Stomach smooth muscle (tissue), 2 donors: ENCODE results near the gene THSD1.
"Not testable (repeated sequence)": the region's sequence is repeated elsewhere in the genome, so short reads cannot be mapped to it uniquely, and the experiment has no call there.

Experiments
- H3K27ac ChIP-seq: one replicate; pipeline ENCODE4 v1.7.0; 2013; ENCODE audit warnings: mild to moderate bottlenecking, low read length, inconsistent platforms
- H3K27me3 ChIP-seq, 2 donors: one replicate each; pipeline ENCODE4 v1.7.0; 2013; ENCODE audit warnings: low read length in 2 of 2; ENCODE audit not compliant: insufficient read depth in 2 of 2, control insufficient read depth in 1 of 2
- H3K36me3 ChIP-seq, 2 donors: one replicate each; pipeline ENCODE4 v1.7.0; 2013; ENCODE audit warnings: low read length in 2 of 2; ENCODE audit not compliant: control insufficient read depth in 2 of 2, insufficient read depth in 2 of 2
- H3K4me1 ChIP-seq: one replicate; pipeline ENCODE4 v1.7.0; 2013; ENCODE audit warnings: low read length; ENCODE audit not compliant: control insufficient read depth, insufficient read depth
- H3K4me3 ChIP-seq, 2 donors: one replicate each; pipeline ENCODE4 v1.7.0; 2013; ENCODE audit warnings: low read length in 2 of 2
- H3K9ac ChIP-seq, 2 donors: one replicate each; pipeline ENCODE4 v1.7.0; 2013; ENCODE audit warnings: low read length in 2 of 2, mild to moderate bottlenecking in 1 of 2
- H3K9me3 ChIP-seq, 2 donors: one replicate each; pipeline ENCODE4 v1.7.0; 2013; ENCODE audit warnings: low read length in 2 of 2; ENCODE audit not compliant: control insufficient read depth in 2 of 2
- donor health status: healthy.
- donor health status: Pancreatic carcinoma.

THSD1 gene

DNA sequence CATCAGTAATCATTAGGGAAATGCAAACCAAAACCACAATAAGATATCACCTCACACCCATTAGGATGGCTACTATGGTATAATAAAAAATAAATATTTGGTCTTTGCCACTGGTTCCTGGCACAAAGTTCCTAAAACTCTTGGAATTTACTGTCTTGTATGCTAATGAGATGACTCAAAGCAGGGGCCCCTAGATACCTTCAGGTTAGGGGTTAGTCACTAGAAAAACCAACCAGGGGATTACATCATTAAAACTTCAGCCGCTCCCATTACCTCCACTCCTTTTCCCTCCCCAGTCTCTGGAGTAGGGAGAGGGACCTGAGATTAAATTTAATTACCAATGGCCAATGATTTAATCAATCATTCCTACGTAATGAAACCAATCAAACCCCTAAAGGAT, 49.6 kb downstream of the THSD1 start:
- no peaks in the 10 kb centered on the region for H3K9me3 ChIP-seq
- H3K4me1 ChIP-seq: no peaks in the 10 kb centered on the region
- H3K36me3 ChIP-seq: no peaks in the 10 kb centered on the region
- no peak overlapping the region for H3K4me3 ChIP-seq
- no peak overlapping the region for H3K27ac ChIP-seq
- H3K27me3 ChIP-seq: no peaks in the 10 kb centered on the region
- no peak overlapping the region for H3K9ac ChIP-seq

DNA sequence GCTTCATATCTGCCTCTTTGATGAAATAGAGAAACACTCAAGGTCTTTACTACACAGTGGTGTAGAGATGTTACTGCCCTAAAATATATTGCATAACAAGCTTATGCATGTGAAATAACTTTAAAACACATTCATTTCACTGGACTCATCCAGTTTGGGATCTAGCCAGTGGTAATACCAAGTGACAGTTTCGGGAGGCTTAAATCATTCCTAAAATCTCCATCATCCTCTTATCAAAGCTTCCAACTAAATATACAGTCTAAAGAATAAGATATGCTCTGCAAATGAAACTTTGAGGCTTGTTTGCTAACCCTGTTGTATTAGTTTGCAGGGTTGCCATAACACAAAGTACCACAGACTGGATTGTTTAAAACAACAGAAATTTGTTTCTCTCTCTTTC, 52.8 kb downstream of the THSD1 start:
- Histone ChIP-seq H3K9me3 (no peaks in the 10 kb centered on the region), H3K4me3 (no peak overlapping the region), H3K4me1 (no peaks in the 10 kb centered on the region), H3K9ac (no peak overlapping the region), H3K36me3 (no peaks in the 10 kb centered on the region), H3K27ac (no peak overlapping the region), H3K27me3 (no peaks in the 10 kb centered on the region)

DNA sequence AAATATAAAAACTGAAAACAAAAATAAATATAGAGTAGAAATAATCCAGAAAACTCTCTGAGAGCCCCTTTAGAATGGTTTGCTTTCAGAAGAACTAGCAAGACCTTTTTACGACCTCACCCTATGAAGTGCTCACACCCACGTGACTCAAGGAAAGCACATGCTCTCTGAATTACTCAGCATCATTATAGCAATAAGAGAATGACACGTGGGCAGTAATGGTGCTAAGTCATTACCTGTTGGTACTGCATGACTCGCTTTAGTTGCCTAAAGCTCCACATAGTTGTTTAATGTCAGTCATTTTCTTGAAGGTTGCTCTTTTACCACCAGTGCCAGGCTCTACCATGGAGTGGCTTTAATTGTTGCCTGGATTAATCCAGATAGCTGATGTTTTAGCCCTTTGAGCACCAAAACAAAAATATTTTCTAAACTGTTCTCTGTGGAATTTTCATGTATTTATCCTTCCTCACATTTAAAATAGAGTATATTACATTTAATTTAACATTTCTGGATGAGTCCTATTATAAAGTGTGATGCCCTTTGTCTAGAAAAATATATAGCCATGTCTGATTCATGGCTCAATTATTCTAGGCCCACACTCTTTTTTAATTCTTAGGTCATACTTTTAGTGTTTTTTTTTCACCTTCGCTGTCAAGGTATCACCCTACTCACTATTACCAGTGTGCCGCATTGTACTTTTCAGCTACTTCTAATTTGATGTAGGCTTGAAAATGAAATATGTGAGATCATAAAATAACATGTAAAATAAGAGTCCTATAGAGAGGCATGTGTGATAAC, 56.8 kb downstream of the THSD1 start:
- Histone ChIP-seq H3K27ac (no peak overlapping the region), H3K9me3 (no peaks in the 10 kb centered on the region), H3K27me3 (no peaks in the 10 kb centered on the region), H3K36me3 (no peaks in the 10 kb centered on the region), H3K4me1 (no peaks in the 10 kb centered on the region), H3K4me3 (no peak overlapping the region), H3K9ac (no peak overlapping the region)

DNA sequence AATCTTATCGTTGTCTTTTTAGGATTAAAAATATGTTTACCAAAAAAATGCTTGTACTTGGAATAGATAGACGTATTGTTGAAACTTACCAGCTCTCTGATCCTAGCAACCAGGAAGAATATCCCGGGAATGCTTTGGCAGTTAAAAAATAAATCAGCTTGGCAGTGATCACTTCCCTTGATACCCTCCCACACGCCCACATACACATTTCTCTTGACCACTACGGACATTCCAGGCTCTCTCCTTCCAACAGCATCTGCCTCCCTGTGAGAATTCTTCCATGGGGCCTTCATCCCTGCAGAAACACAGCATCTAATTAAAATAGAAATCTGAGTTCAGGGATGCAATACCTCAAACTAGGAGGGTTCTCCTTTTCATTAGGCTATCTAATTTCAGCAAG, 57.9 kb downstream of the THSD1 start:
- no peak overlapping the region for H3K27ac ChIP-seq
- H3K9ac ChIP-seq: no peak overlapping the region
- H3K4me3 ChIP-seq: no peak overlapping the region
- H3K9me3 ChIP-seq: no peaks in the 10 kb centered on the region
- no peaks in the 10 kb centered on the region for H3K36me3 ChIP-seq
- H3K4me1 ChIP-seq: no peaks in the 10 kb centered on the region
- no peaks in the 10 kb centered on the region for H3K27me3 ChIP-seq

DNA sequence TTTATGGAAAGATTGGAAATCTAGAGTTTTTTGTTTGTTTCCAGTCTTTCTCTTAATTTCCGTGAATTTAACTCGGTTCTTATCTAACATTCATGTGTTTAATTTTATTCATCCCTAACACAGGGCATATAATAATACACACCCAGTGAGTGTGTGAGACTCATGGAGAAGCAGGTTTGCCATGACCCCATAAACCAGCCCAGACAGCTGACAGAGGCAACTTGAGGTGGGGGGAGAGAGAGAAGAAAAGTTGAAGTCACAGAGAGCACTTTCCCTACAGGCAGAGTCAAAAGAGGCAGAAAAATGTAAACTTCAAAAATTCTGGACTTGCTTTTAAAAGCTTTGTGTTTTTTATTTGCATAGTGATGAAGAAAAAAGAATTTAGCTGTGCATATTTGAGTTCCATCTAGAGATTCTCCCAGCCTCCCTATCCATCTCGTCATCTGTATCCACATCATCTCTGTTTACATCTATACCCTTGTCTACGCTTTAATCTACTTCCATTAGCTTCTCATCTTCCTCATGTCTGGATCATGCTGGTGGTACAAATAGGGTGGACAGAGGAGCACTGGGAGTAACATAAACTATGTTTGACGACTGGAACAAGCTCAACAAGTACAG, 60.2 kb downstream of the THSD1 start:
- H3K9ac ChIP-seq: no peak overlapping the region
- H3K4me1 ChIP-seq: no peaks in the 10 kb centered on the region
- H3K27me3 ChIP-seq: no peaks in the 10 kb centered on the region
- no peak overlapping the region for H3K4me3 ChIP-seq
- no peaks in the 10 kb centered on the region for H3K36me3 ChIP-seq
- no peak overlapping the region for H3K27ac ChIP-seq
- no peaks in the 10 kb centered on the region for H3K9me3 ChIP-seq

DNA sequence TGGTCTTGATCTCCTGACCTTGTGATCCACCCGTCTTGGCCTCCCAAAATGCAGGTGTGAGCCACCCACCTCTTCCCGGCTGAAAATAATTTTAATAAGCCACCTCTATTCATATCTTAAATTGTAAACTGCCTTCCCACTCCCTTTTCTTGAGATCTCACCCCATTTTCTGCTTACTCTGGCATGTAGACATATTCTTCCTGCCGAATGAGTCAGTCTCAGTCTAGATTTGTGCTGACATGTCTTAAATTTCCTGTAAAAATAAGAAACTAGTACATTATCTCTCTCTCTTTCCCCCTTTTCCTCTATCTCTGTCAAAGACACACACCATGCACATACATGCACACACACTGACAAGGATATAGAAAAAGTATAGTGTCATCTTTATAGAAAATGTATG, 60.9 kb downstream of the THSD1 start:
- Histone ChIP-seq H3K4me1 (no peaks in the 10 kb centered on the region), H3K27me3 (no peaks in the 10 kb centered on the region), H3K9ac (no peak overlapping the region), H3K36me3 (no peaks in the 10 kb centered on the region), H3K27ac (no peak overlapping the region), H3K4me3 (no peak overlapping the region), H3K9me3 (no peaks in the 10 kb centered on the region)

DNA sequence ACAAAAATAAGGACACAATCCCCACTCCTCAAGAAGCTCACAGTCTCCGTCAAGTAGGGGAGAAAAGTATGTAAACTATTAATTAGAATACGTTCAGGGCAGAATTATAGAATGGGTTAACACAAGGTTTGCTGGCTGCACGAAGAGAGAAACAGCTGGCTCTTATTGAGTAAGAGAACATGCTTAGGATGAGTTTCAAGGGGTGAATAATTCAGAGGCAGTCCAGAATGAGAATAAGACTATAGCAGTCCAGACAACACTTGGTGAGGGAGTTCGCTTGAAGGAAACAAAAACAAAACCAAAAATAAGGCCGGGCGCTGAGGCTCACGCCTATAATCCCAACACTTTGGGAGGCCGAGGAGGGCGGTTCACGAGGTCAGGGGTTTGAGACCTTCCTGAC, 61.9 kb downstream of the THSD1 start:
- no peaks in the 10 kb centered on the region for H3K36me3 ChIP-seq
- no peak overlapping the region for H3K4me3 ChIP-seq
- H3K27ac ChIP-seq: no peak overlapping the region
- H3K9ac ChIP-seq: no peak overlapping the region
- no peaks in the 10 kb centered on the region for H3K9me3 ChIP-seq
- H3K4me1 ChIP-seq: no peaks in the 10 kb centered on the region
- no peaks in the 10 kb centered on the region for H3K27me3 ChIP-seq

DNA sequence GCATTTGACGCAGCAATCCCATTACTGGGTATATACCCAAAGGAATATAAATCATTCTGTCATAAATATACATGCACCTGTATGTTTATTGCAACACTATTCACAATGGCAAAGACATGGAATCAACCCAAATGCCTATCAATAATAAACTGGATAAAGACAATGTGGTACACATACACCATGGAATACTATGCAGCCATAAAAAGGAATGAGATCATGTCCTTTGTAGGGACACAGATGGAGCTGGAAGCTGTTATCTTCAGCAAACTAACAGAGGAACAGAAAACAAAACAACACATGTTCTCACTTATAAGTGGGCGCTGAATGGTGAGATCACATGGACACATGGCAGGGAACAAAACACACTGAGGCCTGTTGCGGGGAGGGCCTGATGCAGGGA, 63.8 kb downstream of the THSD1 start:
- not testable (repeated sequence) for H3K4me3 ChIP-seq, H3K9me3 ChIP-seq, H3K9ac ChIP-seq, H3K36me3 ChIP-seq, H3K27ac ChIP-seq, H3K4me1 ChIP-seq, H3K27me3 ChIP-seq

DNA sequence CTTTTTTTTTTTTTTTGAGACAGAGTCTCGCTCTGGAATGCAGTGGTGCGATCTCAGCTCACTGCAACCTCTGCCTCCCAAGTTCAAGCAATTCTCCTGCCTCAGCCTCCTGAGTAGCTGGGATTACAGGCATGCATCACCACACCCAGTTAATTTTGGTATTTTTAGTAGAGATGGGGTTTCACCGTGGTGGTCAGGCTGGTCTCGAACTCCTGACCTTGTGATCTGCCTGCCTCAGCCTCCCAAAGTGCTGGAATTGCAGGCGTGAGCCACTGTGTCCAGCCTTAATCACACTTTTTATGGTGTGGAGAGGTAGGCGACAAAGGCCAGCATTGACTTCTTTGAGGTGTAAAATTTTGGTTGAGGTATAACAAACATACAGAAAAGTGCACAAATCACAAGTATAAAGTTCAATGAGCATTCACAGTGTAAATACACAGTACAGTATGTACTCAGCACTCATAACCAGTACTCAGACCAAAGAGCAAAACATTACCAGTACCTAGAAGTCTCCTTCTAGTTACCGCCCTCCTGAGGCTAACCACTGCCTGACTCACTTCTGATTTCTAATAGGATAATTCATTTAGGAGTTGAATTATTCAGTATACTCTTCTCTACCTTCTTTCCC, 68.0 kb downstream of the THSD1 start:
- not testable (repeated sequence) for H3K27me3 ChIP-seq

DNA sequence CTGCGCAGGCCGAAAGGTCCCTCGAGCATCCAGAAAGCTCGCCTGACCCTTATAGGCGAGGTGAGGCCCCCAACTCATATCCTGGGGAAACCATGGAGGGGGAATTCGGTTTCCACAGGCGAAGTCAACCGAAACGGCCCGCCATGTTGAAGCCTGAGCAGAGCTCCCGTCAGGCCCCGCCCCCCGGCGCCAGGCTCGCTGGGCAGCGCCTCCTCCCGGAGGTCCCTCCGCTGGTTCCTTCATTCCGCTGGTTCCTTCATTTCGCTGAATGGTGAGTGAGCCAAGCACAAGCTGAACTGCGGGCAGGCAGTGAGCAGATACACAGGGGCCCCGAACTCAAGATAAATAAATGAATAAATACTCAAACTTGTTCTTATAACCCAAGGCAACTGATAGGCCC, 71.9 kb downstream of the THSD1 start:
- H3K36me3 ChIP-seq, H3K9me3 ChIP-seq, H3K4me1 ChIP-seq, H3K27me3 ChIP-seq, H3K4me3 ChIP-seq, H3K27ac ChIP-seq, H3K9ac ChIP-seq: not testable (repeated sequence)

More for the DNA sequence above, 68.0 kb downstream of the THSD1 start:
- not testable (repeated sequence) for H3K4me3 ChIP-seq, H3K9ac ChIP-seq, H3K4me1 ChIP-seq, H3K27ac ChIP-seq, H3K36me3 ChIP-seq, H3K9me3 ChIP-seq

DNA sequence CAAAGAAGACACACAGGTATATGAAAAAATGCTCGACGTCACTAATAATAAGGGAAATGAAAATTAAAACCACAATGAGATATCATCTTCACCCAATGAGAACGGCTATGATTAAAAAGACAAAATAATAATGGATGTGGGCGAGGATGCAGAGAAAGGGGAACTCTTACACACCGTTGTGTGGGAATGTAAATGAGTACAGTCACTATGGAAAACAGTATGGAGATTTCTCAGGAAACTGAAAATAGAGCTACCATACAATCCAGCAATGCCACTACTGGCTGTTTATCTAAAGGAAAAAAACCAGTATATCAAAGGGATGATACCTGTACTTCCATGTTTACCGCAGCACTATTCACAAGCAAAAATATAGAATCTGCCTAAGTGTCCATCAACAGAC, 74.1 kb downstream of the THSD1 start:
- H3K36me3 ChIP-seq, H3K27me3 ChIP-seq, H3K9ac ChIP-seq, H3K9me3 ChIP-seq, H3K27ac ChIP-seq, H3K4me1 ChIP-seq, H3K4me3 ChIP-seq: not testable (repeated sequence)
